ENCODE results near the gene HDAC5.

DNA sequence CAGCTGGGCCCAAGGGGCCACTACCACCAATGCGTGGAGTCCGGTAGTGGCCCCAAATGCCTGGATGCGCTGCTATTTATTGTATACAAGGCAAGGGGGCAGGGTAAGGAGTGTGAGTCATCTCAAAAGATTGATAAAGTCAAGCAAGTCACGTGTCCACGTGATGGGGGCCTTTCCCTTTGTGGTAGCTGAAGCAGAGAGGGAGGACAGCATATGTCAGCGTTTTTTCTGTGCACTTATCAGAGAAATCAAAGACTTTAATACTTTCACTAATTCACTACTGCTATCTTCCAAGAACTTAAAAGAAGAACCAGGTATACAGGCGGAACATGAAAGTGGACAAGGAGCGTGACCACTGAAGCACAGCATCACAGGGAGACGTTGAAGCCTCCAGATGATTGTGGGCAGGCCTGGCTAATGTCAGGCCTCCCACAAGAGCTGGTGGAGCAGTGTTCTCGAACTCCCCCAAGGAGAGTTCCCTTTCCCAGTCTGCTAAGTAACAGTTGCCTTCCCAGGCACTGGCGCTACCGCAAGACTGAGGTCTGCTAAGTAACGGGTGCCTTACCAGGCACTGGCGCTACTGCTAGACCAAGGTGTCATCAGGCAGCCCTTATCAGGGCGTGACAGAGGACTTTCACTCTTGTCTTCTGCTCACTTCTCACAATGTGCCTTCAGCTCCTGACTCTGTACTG, 36.2 kb upstream of the HDAC5 start:
- no peak for TF ChIP-seq POLR2AphosphoS5 (IDR thresholded peaks at IDR 0.05; ENCODE audit: low read depth, low read length)
- TF ChIP-seq REST (IDR thresholded peaks at IDR 0.05; ENCODE audit: insufficient read depth in 1 of 2, low read depth in 2 of 2, low read length in 2 of 2): no peak
- TF ChIP-seq TAF1 (IDR thresholded peaks at IDR 0.05; ENCODE audit: borderline replicate concordance, insufficient read depth, low read length): no peak
- TF ChIP-seq FOXP2 (optimal IDR thresholded peaks at IDR 0.05; ENCODE audit: borderline replicate concordance, extremely low read depth, extremely low read length, insufficient read depth): no peak
- TF ChIP-seq SIN3A (IDR thresholded peaks at IDR 0.05; ENCODE audit: borderline replicate concordance, insufficient read depth, low read length): no peak
